Glomerular visceral epithelial cell (primary cell): Measurements from ENCODE around the gene HPS1.

ENCODE experiments used
- DNase-seq: peaks from one replicate; pipeline ENCODE4 v3.0.0-alpha.2; 2016; ENCODE audit errors: extremely low spot score

Gene HPS1

DNA sequence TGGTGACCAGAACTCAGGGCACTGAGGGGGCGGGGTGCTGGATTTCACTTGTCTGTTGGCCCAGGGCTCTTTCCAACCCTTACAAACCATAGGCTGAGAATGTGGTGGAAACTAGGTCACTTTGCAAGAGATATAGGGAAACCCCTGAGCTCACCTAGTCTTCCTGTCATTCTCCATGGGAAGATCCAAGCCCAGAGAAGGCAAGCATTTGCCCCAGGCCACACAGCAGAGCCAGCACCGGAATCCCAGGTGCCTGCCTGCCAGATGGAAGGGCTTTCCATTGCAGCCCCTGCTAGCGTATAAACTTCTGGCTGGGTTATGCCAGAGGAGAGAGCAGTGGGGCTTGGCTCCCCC is 32.2 kb downstream of the HPS1 start:
- no peak for DNase-seq

- no peak for DNase-seq
Observed at GRCh38 chr10:98411768-98412167, 35.0 kb downstream of the HPS1 start.

- DNase-seq: no peak
Observed at GRCh38 chr10:98411166-98411565, 35.6 kb downstream of the HPS1 start.

GRCh38 chr10:98410759-98411158 is 36.0 kb downstream of the HPS1 start:
- no peak for DNase-seq

GRCh38 chr10:98410135-98410743 is 36.5 kb downstream of the HPS1 start:
- no peak for DNase-seq

- no peak for DNase-seq
Observed at GRCh38 chr10:98408799-98409198, 37.9 kb downstream of the HPS1 start.

GRCh38 chr10:98407744-98408241 is 38.9 kb downstream of the HPS1 start:
- DNase-seq: no peak

DNA sequence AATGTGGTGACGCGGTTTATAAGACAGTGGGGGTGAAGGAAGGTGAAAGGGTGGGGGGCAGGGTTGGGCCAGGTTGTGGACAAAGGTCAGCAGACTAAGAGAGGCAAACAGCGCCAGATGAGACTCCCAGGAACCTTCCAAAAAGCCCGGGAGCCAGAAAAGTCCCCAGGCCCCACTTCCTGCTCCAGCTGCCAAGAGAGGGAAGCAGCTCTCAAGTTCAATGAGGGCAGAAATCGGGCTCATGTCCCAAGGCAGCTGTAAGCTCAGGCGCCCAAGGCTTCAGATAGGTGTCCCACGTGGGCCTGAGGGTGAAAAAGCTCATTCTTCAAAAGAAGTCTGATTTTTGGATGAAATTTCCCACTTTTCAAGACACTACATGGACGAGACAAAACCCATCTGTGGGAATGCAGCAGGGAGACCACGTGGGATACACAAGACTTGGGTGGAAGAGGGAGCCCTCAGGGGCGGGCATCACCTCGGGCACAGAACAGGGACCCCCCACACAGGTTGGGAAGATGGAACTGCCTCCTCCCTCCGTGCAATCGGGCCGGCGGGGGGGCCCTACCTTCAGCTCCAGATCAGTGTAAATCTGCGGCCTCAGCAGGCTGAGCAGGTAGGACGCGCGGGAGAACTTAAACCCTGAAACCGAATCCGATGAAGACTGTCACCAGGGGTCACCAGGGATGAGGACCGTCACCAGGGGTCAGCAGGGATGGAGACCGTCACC is 39.6 kb downstream of the HPS1 start:
- no peak for DNase-seq

DNA sequence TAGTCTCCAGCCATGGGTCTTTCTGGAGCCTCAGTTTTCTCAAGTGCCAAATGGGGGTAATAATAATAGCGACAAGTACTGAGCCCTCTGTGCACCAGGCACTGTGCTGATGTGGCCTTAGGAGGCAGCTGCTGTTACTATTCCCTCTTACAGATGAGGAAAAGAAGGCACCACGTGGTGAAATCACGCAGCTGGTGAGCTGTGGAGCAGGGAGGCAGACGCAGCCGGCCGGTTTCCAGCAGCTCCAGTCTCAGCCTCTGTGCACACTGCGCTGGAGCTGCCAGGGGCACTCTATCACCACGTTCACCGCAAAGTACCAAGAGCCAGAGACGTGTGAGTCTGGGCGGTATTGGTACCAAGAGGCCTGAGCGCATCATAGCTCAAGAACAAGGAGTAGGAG is 41.3 kb downstream of the HPS1 start:
- no peak for DNase-seq

GRCh38 chr10:98404571-98405359 is 42.0 kb downstream of the HPS1 start:
- DNase-seq: no peak

DNA sequence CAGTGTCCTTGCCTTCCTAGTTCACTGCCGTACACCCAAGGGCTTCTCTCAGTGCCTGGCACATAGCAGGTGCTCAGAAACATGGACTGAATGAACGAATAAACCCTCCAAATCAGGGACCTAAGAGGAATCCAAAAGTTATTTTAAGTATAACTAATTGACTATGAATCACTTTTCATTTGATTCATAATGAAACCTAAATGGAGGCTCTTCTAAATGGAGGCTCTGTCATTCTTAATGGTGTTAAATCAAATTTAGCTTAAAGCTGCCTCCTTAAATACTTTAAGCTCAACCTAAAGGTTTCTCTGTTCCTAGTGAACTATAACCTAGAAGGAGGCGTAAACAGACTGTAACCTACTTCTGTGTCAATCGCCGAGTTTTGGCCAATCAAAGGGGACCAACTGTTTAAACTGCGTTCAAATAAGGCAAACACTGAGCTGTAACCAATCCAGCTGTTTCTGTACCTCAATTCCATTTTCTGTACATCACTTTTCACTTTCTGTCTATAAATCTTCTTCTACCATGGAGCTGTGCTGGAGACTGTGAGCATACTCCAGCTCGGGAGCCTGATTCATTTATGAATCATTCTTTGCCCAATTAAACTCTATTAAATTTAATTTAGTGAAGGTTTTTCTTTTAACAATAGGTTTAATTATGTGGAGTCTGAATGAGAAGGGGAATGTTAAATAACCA is 42.8 kb downstream of the HPS1 start:
- no peak for DNase-seq

GRCh38 chr10:98402931-98403718 is 43.6 kb downstream of the HPS1 start:
- DNase-seq: no peak

GRCh38 chr10:98402478-98402877 is 44.3 kb downstream of the HPS1 start:
- DNase-seq: no peak

- no peak for DNase-seq
Observed at GRCh38 chr10:98400482-98400881, 46.3 kb downstream of the HPS1 start.

DNA sequence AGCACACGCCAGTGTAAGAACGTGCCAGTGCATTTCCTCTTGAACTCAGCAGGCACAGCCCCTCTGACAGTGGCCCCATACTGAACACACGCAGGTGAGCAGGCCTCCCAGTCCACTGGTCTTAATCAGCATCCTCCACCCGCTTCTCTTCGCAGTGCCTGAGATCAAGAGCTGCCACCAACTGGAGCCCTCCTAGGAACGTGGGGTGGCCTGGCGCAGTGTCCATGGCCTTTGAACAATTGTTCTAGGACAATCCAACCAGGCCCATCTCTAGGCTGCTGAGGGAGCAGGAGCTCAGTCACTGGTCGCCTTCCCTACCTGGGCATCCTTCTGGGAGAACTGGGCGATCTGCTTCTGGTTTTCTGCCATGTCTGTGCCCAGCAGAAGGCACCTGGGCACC is 47.0 kb downstream of the HPS1 start:
- DNase-seq: no peak

DNA sequence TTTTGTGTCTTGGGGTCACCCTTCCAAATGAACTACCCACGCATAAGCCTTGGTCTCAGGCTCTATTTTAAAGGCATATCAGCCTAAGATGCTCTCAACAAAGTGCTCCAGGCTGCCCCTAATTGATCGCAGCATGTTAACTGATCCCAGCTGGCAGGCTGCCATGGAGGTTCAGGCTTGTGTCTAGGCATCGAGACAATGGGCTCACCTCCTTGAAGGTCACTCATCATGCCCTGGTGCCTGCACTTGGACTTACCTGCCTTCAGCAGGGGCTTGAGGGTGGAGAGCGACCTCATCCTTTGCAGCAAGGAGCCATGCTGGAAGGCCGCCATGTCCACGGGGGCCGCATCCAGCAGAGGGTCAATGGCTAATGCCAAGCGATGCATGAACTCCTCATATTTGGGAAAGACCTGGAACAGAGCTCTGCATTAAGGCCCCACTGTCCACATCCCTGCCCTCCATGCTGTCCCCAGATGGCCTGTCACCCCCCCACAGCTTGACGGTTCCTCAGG is 49.6 kb downstream of the HPS1 start:
- no peak for DNase-seq

DNA sequence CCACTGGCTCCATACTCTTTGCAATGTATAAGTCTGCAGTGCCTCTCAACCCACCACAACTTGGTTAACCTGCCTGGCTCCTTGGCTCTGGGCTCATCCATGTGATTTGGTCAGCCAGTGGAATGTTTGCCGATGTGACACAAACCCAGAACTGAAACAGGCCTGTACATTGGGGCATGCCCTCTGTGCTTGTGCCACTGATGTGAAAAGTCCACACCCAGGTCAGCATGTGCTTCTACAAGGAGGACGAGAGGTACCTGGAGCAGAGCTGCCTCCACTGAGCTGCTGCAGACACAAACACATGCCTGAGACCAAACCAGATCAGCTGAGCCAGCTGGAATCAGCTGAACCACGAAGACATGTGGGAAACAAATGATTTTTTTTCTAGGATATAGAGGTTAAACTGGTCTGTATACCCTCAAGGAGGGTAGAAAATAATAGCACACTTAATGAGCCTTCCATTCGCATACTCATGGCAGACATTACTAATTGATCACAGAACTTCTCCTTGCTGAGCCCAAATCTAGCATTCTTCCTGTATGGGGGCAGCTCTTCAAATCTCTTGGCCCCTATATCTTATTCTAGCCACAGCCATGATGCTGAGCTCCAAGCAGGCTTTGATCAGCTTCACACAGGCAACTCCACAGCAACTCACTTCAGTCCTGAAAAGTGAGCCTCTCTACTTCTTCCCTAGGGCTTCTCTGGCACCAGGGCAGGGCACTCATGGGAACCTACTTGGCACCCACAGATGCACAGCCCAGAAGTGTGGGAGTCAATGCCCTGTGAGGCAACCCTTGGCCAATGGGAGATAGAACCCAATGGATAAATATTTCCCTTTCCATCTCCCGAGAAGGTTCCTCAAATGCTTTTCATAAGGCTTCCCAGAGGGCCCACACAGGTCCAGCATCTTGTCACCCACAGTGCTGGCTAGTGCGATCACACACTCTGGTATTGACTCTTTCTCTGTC is 50.4 kb downstream of the HPS1 start:
- DNase-seq: no peak

DNA sequence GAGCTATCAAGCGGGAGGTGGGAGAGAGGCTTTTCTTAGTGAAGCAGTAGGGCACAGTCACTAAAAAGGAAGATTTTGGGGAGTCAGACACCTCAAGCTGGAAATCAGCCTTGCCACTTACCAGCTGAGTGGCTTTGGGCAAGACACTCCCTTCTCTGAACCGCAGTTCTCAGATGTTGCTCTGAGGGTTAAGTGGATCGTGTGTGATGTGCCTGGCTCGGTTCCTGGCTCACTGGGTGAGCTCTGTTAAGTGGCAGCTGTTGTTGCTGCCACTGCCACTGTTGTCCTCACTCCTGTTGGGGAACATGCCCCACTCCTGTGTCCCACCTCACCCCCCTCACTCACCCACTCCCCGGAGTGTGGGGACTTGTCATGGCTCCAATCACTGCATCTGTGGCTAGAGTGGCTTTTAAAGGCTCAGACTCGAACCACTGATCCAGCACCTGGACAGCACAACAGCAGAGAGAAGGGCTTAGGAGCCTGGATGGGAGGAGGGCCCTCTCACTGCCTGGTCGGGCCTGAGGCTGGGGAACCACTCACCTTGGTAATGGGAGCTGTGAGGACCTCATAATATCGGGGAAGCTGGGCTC is 51.8 kb downstream of the HPS1 start:
- DNase-seq: no peak

- DNase-seq: no peak
Observed at GRCh38 chr10:98391578-98391991, 55.1 kb downstream of the HPS1 start.

DNA sequence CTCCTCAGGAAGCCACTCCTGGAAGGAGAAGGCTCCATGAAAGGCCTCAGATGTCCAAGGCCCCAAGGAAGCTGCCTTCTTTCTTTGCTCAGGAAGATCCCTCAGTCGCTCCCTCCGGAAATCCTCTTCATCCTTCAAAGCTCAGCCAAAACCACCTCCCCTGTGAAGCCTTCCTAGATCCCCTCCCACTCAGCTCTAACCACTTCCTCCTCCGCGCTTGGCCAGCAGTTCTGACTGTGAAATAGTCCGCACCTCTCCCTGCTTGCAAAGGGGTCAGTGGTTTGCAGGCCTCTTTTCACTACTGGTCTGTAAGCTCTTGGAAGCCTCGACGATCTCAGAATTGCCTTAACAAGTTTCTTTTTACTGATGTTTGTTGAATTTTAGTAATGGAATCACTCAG is 55.7 kb downstream of the HPS1 start:
- no peak for DNase-seq
